Heart left ventricle (tissue), 13 donors: Measurements from ENCODE around the gene VPS35L.

ENCODE experiments used
- POLR2A ChIP-seq, 2 donors: fragments of 450-650 bp; IDR thresholded peaks; one replicate each; pipeline ENCODE4 v1.6.1; 2017; ENCODE audit warnings: antibody characterized with exemption in 2 of 2, mild to moderate bottlenecking in 2 of 2, moderate library complexity in 2 of 2
- TF ChIP-seq, protein P1 (sequence below), 12 donors: fragments of 200-600 bp; sonication (generic) in 4 of 12; IDR thresholded peaks; one replicate each; pipeline versions ENCODE4 v1.5.0 to v1.8.0; 2018 to 2022; ENCODE audit warnings: antibody characterized with exemption in 12 of 12, mild to moderate bottlenecking in 5 of 12
- donor health status: ischemic (EF 13 %, LVEDD 7.1; RV severe dilation, severe dysfunction).
- donor health status: DM: no; HTN: yes; CAD: no.
- donor health status: DM: no; HTN: no; CAD: no.
- donor health status: ischemic (EF 25% LVEDD 6.9; RV normal size, moderate dysfunction).
- donor health status: ischemic (EF 25% LVEDD 5.7; RV mildly dilated, moderate dysfunction).
- donor health status: ischemic (EF 35%, LVEDD 5.7; RV mildly dilated, moderate dysfunction).
- donor health status: nonischemic (EF 11% LVEDD 7.7; RV severe dilation, severe dysfunction).
- donor health status: DM: yes; HTN: yes; CAD: no.
- donor health status: PGD.
- donor health status: ischemic (EF 29% LVEDD 5.4; RV normal size, mild dysfunction).
- donor health status: nonischemic (EF 23%, LVEDD 6.1; RV moderate dilation, normal function).

DNA sequence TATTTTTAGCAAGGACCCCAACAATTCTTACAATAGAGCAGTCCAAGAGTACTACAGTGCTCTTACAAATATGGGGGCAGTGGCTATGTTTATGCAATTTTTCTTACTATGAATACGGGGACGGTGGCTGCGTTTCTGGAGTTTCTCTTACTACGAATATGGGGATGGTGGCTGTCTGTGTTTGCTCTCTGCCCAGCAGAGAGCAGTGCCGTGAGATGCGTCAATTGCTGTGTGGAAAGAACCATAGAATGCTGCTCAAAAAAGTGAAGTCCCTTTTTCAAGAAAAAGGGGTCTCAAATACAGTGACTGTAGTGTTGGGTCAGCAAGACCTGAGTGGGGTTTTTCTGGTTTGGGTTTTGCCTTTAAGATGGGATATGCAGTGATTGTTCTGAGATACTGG is 108.7 kb downstream of the VPS35L start:
- TF ChIP-seq, protein P1, sequence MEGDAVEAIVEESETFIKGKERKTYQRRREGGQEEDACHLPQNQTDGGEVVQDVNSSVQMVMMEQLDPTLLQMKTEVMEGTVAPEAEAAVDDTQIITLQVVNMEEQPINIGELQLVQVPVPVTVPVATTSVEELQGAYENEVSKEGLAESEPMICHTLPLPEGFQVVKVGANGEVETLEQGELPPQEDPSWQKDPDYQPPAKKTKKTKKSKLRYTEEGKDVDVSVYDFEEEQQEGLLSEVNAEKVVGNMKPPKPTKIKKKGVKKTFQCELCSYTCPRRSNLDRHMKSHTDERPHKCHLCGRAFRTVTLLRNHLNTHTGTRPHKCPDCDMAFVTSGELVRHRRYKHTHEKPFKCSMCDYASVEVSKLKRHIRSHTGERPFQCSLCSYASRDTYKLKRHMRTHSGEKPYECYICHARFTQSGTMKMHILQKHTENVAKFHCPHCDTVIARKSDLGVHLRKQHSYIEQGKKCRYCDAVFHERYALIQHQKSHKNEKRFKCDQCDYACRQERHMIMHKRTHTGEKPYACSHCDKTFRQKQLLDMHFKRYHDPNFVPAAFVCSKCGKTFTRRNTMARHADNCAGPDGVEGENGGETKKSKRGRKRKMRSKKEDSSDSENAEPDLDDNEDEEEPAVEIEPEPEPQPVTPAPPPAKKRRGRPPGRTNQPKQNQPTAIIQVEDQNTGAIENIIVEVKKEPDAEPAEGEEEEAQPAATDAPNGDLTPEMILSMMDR (IDR thresholded peaks at IDR 0.05), result no peak
- no peak for TF ChIP-seq POLR2A (IDR thresholded peaks at IDR 0.05)
